Spleen (tissue), 11 donors: Measurements from ENCODE around the gene LUC7L. TPM values are rescaled to one million over a fixed set of nuclear protein-coding genes. Genes with fewer than 3 reads are reported as not detected.

Experiments used
- DNase-seq: peaks from one replicate; pipeline ENCODE4 v3.0.0-alpha.2; 2020
- H3K27ac ChIP-seq, 8 donors: fragments of 200-600 bp; sonication (generic) in 7 of 8; 1 replicate in 4 of 8; 2 replicates in 4 of 8; pipeline versions ENCODE4 v1.5.0 to v1.8.0; 2016 to 2021; ENCODE audit warnings: inconsistent platforms in 4 of 8, mild to moderate bottlenecking in 4 of 8, moderate library complexity in 1 of 8
- H3K27me3 ChIP-seq, 7 donors: fragments of 200-600 bp; sonication (generic) in 6 of 7; replicated peaks in 1 of 7; 1 replicate in 4 of 7; 2 replicates in 3 of 7; pipeline versions ENCODE4 v1.5.0 to v1.8.0; 2016 to 2021; ENCODE audit warnings: inconsistent platforms in 3 of 7, mild to moderate bottlenecking in 1 of 7
- H3K36me3 ChIP-seq, 6 donors: fragments of 200-600 bp; sonication (generic) in 5 of 6; 1 replicate in 4 of 6; 2 replicates in 2 of 6; pipeline versions ENCODE4 v1.5.0 to v1.8.0; 2016 to 2021; ENCODE audit warnings: inconsistent platforms in 2 of 6
- H3K4me1 ChIP-seq, 6 donors: fragments of 200-600 bp; sonication (generic) in 5 of 6; 1 replicate in 3 of 6; 2 replicates in 3 of 6; pipeline versions ENCODE4 v1.5.0 to v1.8.0; 2016 to 2021; ENCODE audit warnings: inconsistent platforms in 3 of 6
- H3K4me3 ChIP-seq, 8 donors: fragments of 200-600 bp; sonication (generic) in 7 of 8; 1 replicate in 4 of 8; 2 replicates in 4 of 8; pipeline versions ENCODE4 v1.5.0 to v1.8.0; 2016 to 2021; ENCODE audit warnings: inconsistent platforms in 4 of 8, mild to moderate bottlenecking in 4 of 8, moderate library complexity in 2 of 8
- H3K9me3 ChIP-seq, 8 donors: fragments of 200-600 bp; sonication (generic) in 7 of 8; 1 replicate in 4 of 8; 2 replicates in 4 of 8; pipeline versions ENCODE4 v1.5.0 to v1.8.0; 2016 to 2021; ENCODE audit warnings: inconsistent platforms in 4 of 8
- CTCF ChIP-seq, 11 experiments: fragments of 200-600 bp in 7 of 11; fragments of 450-650 bp in 4 of 11; sonication (generic) in 4 of 11; IDR thresholded peaks in 8 of 11; conservative IDR thresholded peaks in 3 of 11; 1 replicate in 7 of 11; 2 replicates in 4 of 11; pipeline versions ENCODE4 v1.4.0 to v1.8.0; 2016 to 2021; ENCODE audit warnings: antibody characterized with exemption in 11 of 11, inconsistent platforms in 4 of 11, mild to moderate bottlenecking in 1 of 11
- POLR2A ChIP-seq, 3 donors: fragments of 450-650 bp; IDR thresholded peaks; one replicate each; pipeline ENCODE4 v1.5.1; 2017; ENCODE audit warnings: antibody characterized with exemption in 3 of 3, mild to moderate bottlenecking in 1 of 3
- POLR2AphosphoS5 ChIP-seq, 3 donors: sonication (generic); formaldehyde crosslinking; IDR thresholded peaks; one replicate each; pipeline ENCODE4 v1.5.1; 2017; ENCODE audit warnings: antibody characterized with exemption in 3 of 3
- WGBS, 5 donors: extraction: QIAGEN DNeasy Blood & Tissue Kit in 3 of 5; methylation state at CpG; one replicate each; pipeline versions ENCODE4 v1.1.5 to v1.1.7; 2013 to 2018; 5-methylcytosine and 5-hydroxymethylcytosine counted together
- intact Hi-C: fragments of 100-400 bp; cut with DNase I; formaldehyde crosslinking; loops from one replicate; pipeline ENCODE4 v1.15.0; 2023; ENCODE audit warnings: low total_unique reads
- polyA plus RNA-seq, 3 donors: library from polyadenylated mRNA; stranded (reverse); fragments of 200-250 nt; gene quantifications; one replicate each; pipeline ENCODE4 v1.2.1, GENCODE V29; 2013
- small RNA-seq, 4 donors: library from RNA; depleted of rRNA; stranded (forward); fragments of <200 nt; gene quantifications; one replicate each; pipeline ENCODE3, GENCODE V24; 2016
- total RNA-seq, 7 donors: library from RNA; depleted of rRNA in 3 of 7; stranded (reverse); fragments of >200 nt in 3 of 7; fragmentation: NEBNext Ultra II Directional in 4 of 7; extraction: Animal tissue kit (Norgen Biotek cat#: 25700) in 4 of 7; gene quantifications; one replicate each; pipeline versions ENCODE4 v1.1.0 to v1.2.1, GENCODE V29; 2016 to 2021
- donor health status: healthy with polysubstance abuse.
- donor health status: DM: no; HTN: no; CAD: no; lungs with moderate emphysema.
- donor health status: DM: no; HTN: no; CAD: no.
- donor health status: Bipolar disorder and iron deficiency.
- donor health status: healthy.
- donor health status: DM: no; HTN: no; CAD: no.
- donor health status: DM: yes; HTN: yes; CAD: no.

LUC7L gene
- total and polyA plus RNA-seq, 10 donors, result 76.7 to 318 (median 108) TPM

- TF ChIP-seq POLR2AphosphoS5 (IDR thresholded peaks at IDR 0.05) (no peak), CTCF (IDR thresholded peaks at IDR 0.05 in 8 of 11, conservative IDR thresholded peaks at IDR 0.05 in 3 of 11) (no peak), POLR2A (IDR thresholded peaks at IDR 0.05) (no peak)
- DNase-seq, result peak; percentile 21
- H3K4me3 ChIP-seq, result no peak overlapping the region
- peaks cover 4 to 35% (median 21%) of the 10 kb centered on the region in 6 donors for H3K4me1 ChIP-seq
- peaks cover 0 to 14% (median 0%) of the 10 kb centered on the region in 7 donors for H3K27me3 ChIP-seq
- H3K9me3 ChIP-seq, result no peaks in the 10 kb centered on the region
- no peak overlapping the region for H3K27ac ChIP-seq
- intact Hi-C loops, result no loop called here
- no peaks in the 10 kb centered on the region for H3K36me3 ChIP-seq
- WGBS, 5 donors, result 75 to 81% (median 79%) methylated on average over 10 of the region's 10 CpGs
Measured at GRCh38 chr16:140175-140857, 88.9 kb downstream of the LUC7L start.

Small RNA genes within 50 kb of the gene (small RNA-seq; reads per million reads assigned to genes)
- 0 reads per million in 4 donors for gene RF00019

Other genes with a start within 250 kb of the LUC7L start
- 10 to 100 TPM in 4 of 7 donors, 1 to 10 TPM in 3; 5.2 to 17.9 (median 13.2) TPM for gene POLR3K, start 175.8 kb downstream of the LUC7L start, total RNA-seq
- 10 to 100 TPM; 13.1 to 24.1 (median 21.2) TPM for gene POLR3K, start 175.8 kb downstream of the LUC7L start, polyA plus RNA-seq
- 10 to 100 TPM; 13.6 to 25.1 (median 17.2) TPM for gene SNRNP25, start 175.6 kb downstream of the LUC7L start, total RNA-seq
- gene SNRNP25, start 175.6 kb downstream of the LUC7L start, polyA plus RNA-seq, result 10 to 100 TPM; 39.8 to 48.1 (median 46.6) TPM
- 10 to 100 TPM in 4 of 7 donors, 1 to 10 TPM in 3; 6.5 to 23.0 (median 14.9) TPM for gene RHBDF1, start 156.8 kb downstream of the LUC7L start, total RNA-seq
- gene RHBDF1, start 156.8 kb downstream of the LUC7L start, polyA plus RNA-seq, result 10 to 100 TPM in 1 of 3 donors, 1 to 10 TPM in 2; 7.0 to 11.4 (median 9.2) TPM
- 10 to 100 TPM; 34.8 to 82.4 (median 50.0) TPM for gene MPG, start 151.2 kb downstream of the LUC7L start, total RNA-seq
- gene MPG, start 151.2 kb downstream of the LUC7L start, polyA plus RNA-seq, result 100 to 1,000 TPM; 115 to 122 (median 121) TPM
- gene NPRL3, start 90.8 kb downstream of the LUC7L start, total RNA-seq, result 10 to 100 TPM; 22.7 to 38.7 (median 31.7) TPM
- 10 to 100 TPM in 2 of 3 donors, 1 to 10 TPM in 1; 8.7 to 22.4 (median 12.5) TPM for gene NPRL3, start 90.8 kb downstream of the LUC7L start, polyA plus RNA-seq
- 1 to 10 TPM in 1 of 7 donors, not detected in 6; 1.2 TPM for gene HBZ, start 76.8 kb downstream of the LUC7L start, total RNA-seq
- under 1 TPM in 1 of 3 donors, not detected in 2; 0.16 TPM for gene HBZ, start 76.8 kb downstream of the LUC7L start, polyA plus RNA-seq
- 10 to 100 TPM in 4 of 7 donors, 1 to 10 TPM in 2, not detected in 1; 1.4 to 96.6 (median 24.0) TPM for gene HBM, start 63.5 kb downstream of the LUC7L start, total RNA-seq
- gene HBM, start 63.5 kb downstream of the LUC7L start, polyA plus RNA-seq, result 1 to 10 TPM in 1 of 3 donors, under 1 TPM in 2; 0.20 to 2.9 (median 0.28) TPM
- over 10,000 TPM in 3 of 7 donors, 1,000 to 10,000 TPM in 2, 100 to 1,000 TPM in 2; 283 to 16,395 (median 9,081) TPM for gene HBA2, start 56.6 kb downstream of the LUC7L start, total RNA-seq
- gene HBA2, start 56.6 kb downstream of the LUC7L start, polyA plus RNA-seq, result 1,000 to 10,000 TPM in 1 of 3 donors, 100 to 1,000 TPM in 2; 256 to 5,765 (median 344) TPM
- over 10,000 TPM in 1 of 7 donors, 1,000 to 10,000 TPM in 4, 100 to 1,000 TPM in 2; 276 to 25,333 (median 6,594) TPM for gene HBA1, start 52.8 kb downstream of the LUC7L start, total RNA-seq
- gene HBA1, start 52.8 kb downstream of the LUC7L start, polyA plus RNA-seq, result 1,000 to 10,000 TPM in 1 of 3 donors, 100 to 1,000 TPM in 1, 10 to 100 TPM in 1; 77.8 to 2,221 (median 120) TPM
- gene HBQ1, start 49.0 kb downstream of the LUC7L start, total RNA-seq, result 1 to 10 TPM in 4 of 7 donors, not detected in 3; 1.0 to 7.4 (median 6.6) TPM
- gene HBQ1, start 49.0 kb downstream of the LUC7L start, polyA plus RNA-seq, result 10 to 100 TPM in 1 of 3 donors, under 1 TPM in 2; 0.41 to 11.3 (median 0.62) TPM
- 10 to 100 TPM; 32.2 to 63.1 (median 42.5) TPM for gene FAM234A, start 5.4 kb upstream of the LUC7L start, total RNA-seq
- gene FAM234A, start 5.4 kb upstream of the LUC7L start, polyA plus RNA-seq, result 10 to 100 TPM; 13.0 to 25.9 (median 13.1) TPM
- gene RGS11, start 46.5 kb upstream of the LUC7L start, total RNA-seq, result 1 to 10 TPM; 1.0 to 5.4 (median 2.6) TPM
- 1 to 10 TPM in 2 of 3 donors, under 1 TPM in 1; 0.79 to 5.2 (median 1.9) TPM for gene RGS11, start 46.5 kb upstream of the LUC7L start, polyA plus RNA-seq
- not detected for gene ARHGDIG, start 51.1 kb upstream of the LUC7L start, total RNA-seq
- gene ARHGDIG, start 51.1 kb upstream of the LUC7L start, polyA plus RNA-seq, result under 1 TPM; 0.23 to 0.99 (median 0.26) TPM
- gene PDIA2, start 53.7 kb upstream of the LUC7L start, total RNA-seq, result 1 to 10 TPM in 1 of 7 donors, under 1 TPM in 2, not detected in 4; 0.28 to 1.1 (median 0.39) TPM
- 1 to 10 TPM in 2 of 3 donors, under 1 TPM in 1; 0.67 to 2.4 (median 1.4) TPM for gene PDIA2, start 53.7 kb upstream of the LUC7L start, polyA plus RNA-seq
- gene AXIN1, start 123.3 kb upstream of the LUC7L start, total RNA-seq, result 10 to 100 TPM; 22.6 to 27.3 (median 24.8) TPM
- 10 to 100 TPM; 12.9 to 22.7 (median 13.6) TPM for gene AXIN1, start 123.3 kb upstream of the LUC7L start, polyA plus RNA-seq
- gene MRPL28, start 141.1 kb upstream of the LUC7L start, total RNA-seq, result 10 to 100 TPM; 38.0 to 64.1 (median 48.0) TPM
- gene MRPL28, start 141.1 kb upstream of the LUC7L start, polyA plus RNA-seq, result 100 to 1,000 TPM in 1 of 3 donors, 10 to 100 TPM in 2; 85.0 to 108 (median 85.7) TPM
- gene PGAP6, start 152.5 kb upstream of the LUC7L start, total RNA-seq, result 10 to 100 TPM; 35.7 to 63.2 (median 51.0) TPM
- 10 to 100 TPM; 19.5 to 40.6 (median 32.2) TPM for gene PGAP6, start 152.5 kb upstream of the LUC7L start, polyA plus RNA-seq
- 10 to 100 TPM; 27.3 to 71.4 (median 50.0) TPM for gene NME4, start 167.8 kb upstream of the LUC7L start, total RNA-seq
- gene NME4, start 167.8 kb upstream of the LUC7L start, polyA plus RNA-seq, result 10 to 100 TPM; 43.4 to 75.8 (median 67.7) TPM
- gene DECR2, start 172.4 kb upstream of the LUC7L start, total RNA-seq, result 10 to 100 TPM in 5 of 7 donors, 1 to 10 TPM in 2; 8.9 to 14.8 (median 11.7) TPM
- gene DECR2, start 172.4 kb upstream of the LUC7L start, polyA plus RNA-seq, result 10 to 100 TPM in 2 of 3 donors, 1 to 10 TPM in 1; 9.1 to 19.5 (median 14.1) TPM
- gene RAB11FIP3, start 196.2 kb upstream of the LUC7L start, total RNA-seq, result 10 to 100 TPM; 33.8 to 52.7 (median 40.6) TPM
- 10 to 100 TPM; 12.3 to 27.1 (median 14.3) TPM for gene RAB11FIP3, start 196.2 kb upstream of the LUC7L start, polyA plus RNA-seq